GM12878 (cell line): ENCODE results near the gene ASIC3. TPM values are rescaled to one million over a fixed set of nuclear protein-coding genes. Genes with fewer than 3 reads are reported as not detected.

Source experiments
- ATAC-seq: fragments of 200-7000 bp; cut with Tn5 transposase; 3 replicates; pipeline ENCODE4 v1.9.1; 2020; ENCODE audit warnings: mild to moderate bottlenecking, moderate library complexity
- BruUV-seq: library from RNA; stranded (reverse); fragments of 400-500 nt; replicated peaks from 2 replicates; lab custom pipeline; 2021; lab: Mats Ljungman, UMichigan
- CTCF ChIA-PET: fragments of 300-600 bp; sonication (Branson Sonifier 250); formaldehyde crosslinking; extraction: SDS; loops from one replicate; lab custom pipeline; 2021; ENCODE audit warnings: inconsistent platforms; lab: Yijun Ruan, JAX
- POLR2A ChIA-PET: fragments of 350-600 bp; formaldehyde crosslinking; extraction: SDS; loops from one replicate; lab custom pipeline; 2021; ENCODE audit warnings: inconsistent platforms; lab: Charles Lee
- RAD21 ChIA-PET: fragments of 300-600 bp; sonication (Branson Sonifier 250); formaldehyde crosslinking; loops from one replicate; lab custom pipeline; 2023; ENCODE audit warnings: antibody characterized with exemption; ENCODE audit not compliant: unreplicated experiment; lab: Charles Lee
- SMC1A ChIA-PET: fragments of 300-600 bp; sonication (Branson Sonifier 250); formaldehyde crosslinking; loops from one replicate; lab custom pipeline; 2023; ENCODE audit not compliant: unreplicated experiment, uncharacterized antibody; lab: Charles Lee
- DNase-seq: peaks from one replicate; pipeline ENCODE4 v3.0.0-alpha.2; 2011; ENCODE audit warnings: low read depth, low spot score
- FAIRE-seq: peaks from 3 replicates; lab custom pipeline; 2011; peaks lifted over from hg19 to GRCh38; lab: Jason Lieb, UNC
- H2AFZ ChIP-seq: 2 replicates; pipeline ENCODE4 v1.6.0; 2011; ENCODE audit warnings: low read depth, low read length, control low read depth; ENCODE audit not compliant: control insufficient read depth
- H3K27ac ChIP-seq: 2 replicates; pipeline ENCODE4 v1.5.1; 2011; ENCODE audit warnings: control low read depth; ENCODE audit not compliant: control insufficient read depth, insufficient read depth
- H3K27me3 ChIP-seq, 2 experiments: replicated peaks in 1 of 2; 2 replicates each; pipeline versions ENCODE4 v1.6.0 to v1.6.1; 2011; ENCODE audit warnings: low read length in 1 of 2; ENCODE audit not compliant: control insufficient read depth in 2 of 2, insufficient read depth in 2 of 2
- H3K36me3 ChIP-seq, 2 experiments: 2 replicates each; pipeline ENCODE4 v1.5.1; 2011; ENCODE audit warnings: low read length in 1 of 2; ENCODE audit not compliant: control insufficient read depth in 2 of 2, insufficient read depth in 2 of 2
- H3K4me1 ChIP-seq: 2 replicates; pipeline ENCODE4 v1.6.1; 2011; ENCODE audit warnings: mild to moderate bottlenecking, low read length, moderate library complexity, mixed read lengths; ENCODE audit not compliant: control insufficient read depth, insufficient read depth
- H3K4me2 ChIP-seq: 2 replicates; pipeline ENCODE4 v1.6.0; 2011; ENCODE audit warnings: control low read depth; ENCODE audit not compliant: control insufficient read depth, insufficient read depth
- H3K4me3 ChIP-seq: fragments of 200-600 bp; sonication (generic); 2 replicates; pipeline ENCODE4 v1.5.1; 2016
- H3K79me2 ChIP-seq: 2 replicates; pipeline ENCODE4 v1.6.0; 2011; ENCODE audit warnings: low read length; ENCODE audit not compliant: control insufficient read depth, insufficient read depth
- H3K9ac ChIP-seq: 2 replicates; pipeline ENCODE4 v1.8.0; 2011; ENCODE audit warnings: low read length, control low read depth, mixed read lengths; ENCODE audit not compliant: control insufficient read depth, insufficient read depth
- H3K9me3 ChIP-seq: replicated peaks from 3 replicates; pipeline ENCODE4 v1.5.1; 2011; ENCODE audit warnings: mild to moderate bottlenecking, low read length; ENCODE audit not compliant: control insufficient read depth, insufficient read depth
- H4K20me1 ChIP-seq: 2 replicates; pipeline ENCODE4 v1.6.0; 2011; ENCODE audit not compliant: control insufficient read depth, insufficient read depth
- CEBPZ ChIP-seq: fragments of 150-350 bp; IDR thresholded peaks from 2 replicates; pipeline ENCODE4 v1.6.1; 2016; ENCODE audit warnings: low read depth, low read length
- CHD2 ChIP-seq: IDR thresholded peaks from 2 replicates; pipeline ENCODE4 v1.6.1; 2011; ENCODE audit warnings: low read depth, low read length, improper control_type of control experiment, borderline replicate concordance
- IRF5 ChIP-seq: fragments of 450-650 bp; IDR thresholded peaks from 2 replicates; pipeline ENCODE4 v1.6.1; 2017; ENCODE audit warnings: borderline replicate concordance
- POLR2AphosphoS5 ChIP-seq: IDR thresholded peaks from 2 replicates; pipeline ENCODE4 v1.6.1; 2011; ENCODE audit warnings: mild to moderate bottlenecking, low read length, inconsistent platforms
- SRF ChIP-seq, 2 experiments: IDR thresholded peaks; 2 replicates each; pipeline ENCODE4 v1.6.1; 2011; ENCODE audit warnings: low read depth in 2 of 2, low read length in 2 of 2, mild to moderate bottlenecking in 1 of 2, moderate library complexity in 1 of 2
- ZNF687 ChIP-seq: fragments of 450-650 bp; IDR thresholded peaks from 2 replicates; pipeline ENCODE4 v1.6.1; 2017; ENCODE audit warnings: mild to moderate bottlenecking, moderate library complexity
- WGBS: methylation state at CpG from one replicate; pipeline ENCODE4 v1.1.6; 2016; ENCODE audit warnings: low lambda C conversion rate; ENCODE audit not compliant: insufficient replicate concordance, insufficient coverage; ENCODE audit errors: missing lambda C conversion rate; 5-methylcytosine and 5-hydroxymethylcytosine counted together
- in situ Hi-C: fragments of 300-500 bp; cut with MboI; formaldehyde crosslinking; loops from 9 replicates; pipeline ENCODE4 v1.14.3; 2018; ENCODE audit warnings: mixed read lengths
- intact Hi-C: fragments of 100-400 bp; cut with micrococcal nuclease; formaldehyde crosslinking; loops from one replicate; pipeline ENCODE4 v1.14.2; 2022; ENCODE audit not compliant: unreplicated experiment
- polyA plus RNA-seq, 11 experiments: library from polyadenylated mRNA; depleted of rRNA in 4 of 11; unstranded in 6 of 11; stranded (reverse) in 5 of 11; fragments of >200 nt; fragmentation: Nextera tagmentation in 4 of 11; fragmentation: Illumina TruSeq in 1 of 11; extraction: Ambion mirVana in 4 of 11; extraction: Trizol in 1 of 11; gene quantifications; 1 replicate in 1 of 11; 2 replicates in 10 of 11; pipeline versions ENCODE4 v1.2.1 to v1.2.3, GENCODE V29; 2011 to 2016; ENCODE audit warnings: inconsistent platforms in 2 of 11, missing spikeins in 2 of 11, low read depth in 1 of 11
- total RNA-seq, 4 experiments: library from RNA; depleted of rRNA in 3 of 4; stranded (reverse); fragments of >200 nt in 3 of 4; fragmentation: Illumina TruSeq in 1 of 4; extraction: Trizol in 1 of 4; gene quantifications; 2 replicates each; pipeline versions ENCODE4 v1.2.1 to v1.2.3, GENCODE V29; 2013 to 2021
- TF ChIP-seq, protein P1 (sequence below): IDR thresholded peaks from 2 replicates; pipeline ENCODE4 v1.6.1; 2011; ENCODE audit warnings: low read depth, low read length, improper control_type of control experiment, borderline replicate concordance
- TF ChIP-seq, protein P2 (sequence below): fragments of 450-650 bp; formaldehyde crosslinking; IDR thresholded peaks from 2 replicates; pipeline ENCODE4 v1.4.0; 2022; ENCODE audit warnings: mild to moderate bottlenecking, moderate library complexity

Gene ASIC3
- total and polyA plus RNA-seq, 10 of the 15 experiments (the other 5 are each of a cell fraction or from before 2014, with no cell fraction given), result 0.07 to 1.0 (median 0.44) TPM; not detected in 4

DNA sequence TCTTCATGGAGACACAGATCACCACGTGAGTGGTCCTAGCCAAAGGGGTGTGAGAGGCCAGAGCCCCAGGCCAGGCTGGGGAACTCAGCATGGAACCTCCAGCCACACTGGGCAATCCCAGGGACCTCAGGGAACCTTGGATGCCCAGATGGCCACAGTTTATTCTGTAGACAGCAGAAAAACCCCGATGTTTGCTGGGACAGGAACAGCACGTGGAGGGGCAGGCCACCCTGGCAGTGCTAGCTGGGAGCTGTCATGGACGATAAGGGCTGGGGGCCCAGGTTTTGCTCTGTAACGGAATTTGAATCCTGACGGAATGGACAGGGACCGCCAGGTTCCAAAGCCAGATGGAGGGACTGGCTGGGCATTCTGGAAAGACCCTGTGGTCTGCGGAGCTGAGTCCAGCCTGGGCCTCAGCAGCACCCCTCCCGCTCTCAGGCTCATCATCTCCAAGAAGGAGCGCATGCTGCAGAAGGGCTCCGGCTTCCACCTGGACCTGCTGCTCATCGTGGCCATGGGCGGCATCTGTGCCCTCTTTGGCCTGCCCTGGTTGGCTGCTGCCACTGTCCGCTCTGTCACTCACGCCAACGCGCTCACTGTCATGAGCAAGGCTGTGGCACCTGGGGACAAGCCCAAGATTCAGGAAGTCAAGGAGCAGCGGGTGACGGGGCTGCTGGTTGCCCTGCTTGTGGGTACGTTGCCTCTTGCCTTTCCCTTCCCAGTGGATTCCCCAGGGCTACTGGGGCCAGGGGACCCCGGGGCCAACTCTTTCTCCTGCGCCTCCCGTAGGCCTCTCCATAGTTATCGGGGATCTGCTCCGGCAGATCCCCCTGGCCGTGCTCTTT, 26.7 kb downstream of the ASIC3 start:
- Histone ChIP-seq H3K36me3 (peaks cover under 1 to 32% of the 10 kb centered on the region in 2 experiments; a peak in 3 of 4 replicates), H3K27ac (no peak overlapping the region), H3K79me2 (peaks cover 12% of the 10 kb centered on the region), H4K20me1 (no peaks in the 10 kb centered on the region; the same call in 1 of the 2 replicates), H3K4me3 (no peak overlapping the region), H3K4me1 (peaks cover 8% of the 10 kb centered on the region), H3K4me2 (no peak overlapping the region), H3K9me3 (no peaks in the 10 kb centered on the region), H2AFZ (no peak overlapping the region), H3K27me3 (no peaks in the 10 kb centered on the region), H3K9ac (no peak overlapping the region)
- 90% methylated on average over 24 of the region's 26 CpGs for WGBS
- ATAC-seq (no peak), DNase-seq (no peak), FAIRE-seq (no peak)
- RAD21 ChIA-PET, result no interaction called here
- POLR2A ChIA-PET, result no interaction called here
- CTCF ChIA-PET, result no interaction called here
- BruUV-seq, result no TSS peak
- intact Hi-C loops (no loop called here), in situ Hi-C loops (no loop called here)
- SMC1A ChIA-PET, result no interaction called here
- TF ChIP-seq IRF5 (no peak), SRF (IDR thresholded peaks at IDR 0.05; ENCODE audit: low read depth in 2 of 2, low read length in 2 of 2) (no peak), CHD2 (no peak), CEBPZ (no peak), POLR2AphosphoS5 (no peak), ZNF687 (no peak)
- TF ChIP-seq, protein P1, sequence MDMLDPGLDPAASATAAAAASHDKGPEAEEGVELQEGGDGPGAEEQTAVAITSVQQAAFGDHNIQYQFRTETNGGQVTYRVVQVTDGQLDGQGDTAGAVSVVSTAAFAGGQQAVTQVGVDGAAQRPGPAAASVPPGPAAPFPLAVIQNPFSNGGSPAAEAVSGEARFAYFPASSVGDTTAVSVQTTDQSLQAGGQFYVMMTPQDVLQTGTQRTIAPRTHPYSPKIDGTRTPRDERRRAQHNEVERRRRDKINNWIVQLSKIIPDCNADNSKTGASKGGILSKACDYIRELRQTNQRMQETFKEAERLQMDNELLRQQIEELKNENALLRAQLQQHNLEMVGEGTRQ, result no peak
- TF ChIP-seq, protein P2, sequence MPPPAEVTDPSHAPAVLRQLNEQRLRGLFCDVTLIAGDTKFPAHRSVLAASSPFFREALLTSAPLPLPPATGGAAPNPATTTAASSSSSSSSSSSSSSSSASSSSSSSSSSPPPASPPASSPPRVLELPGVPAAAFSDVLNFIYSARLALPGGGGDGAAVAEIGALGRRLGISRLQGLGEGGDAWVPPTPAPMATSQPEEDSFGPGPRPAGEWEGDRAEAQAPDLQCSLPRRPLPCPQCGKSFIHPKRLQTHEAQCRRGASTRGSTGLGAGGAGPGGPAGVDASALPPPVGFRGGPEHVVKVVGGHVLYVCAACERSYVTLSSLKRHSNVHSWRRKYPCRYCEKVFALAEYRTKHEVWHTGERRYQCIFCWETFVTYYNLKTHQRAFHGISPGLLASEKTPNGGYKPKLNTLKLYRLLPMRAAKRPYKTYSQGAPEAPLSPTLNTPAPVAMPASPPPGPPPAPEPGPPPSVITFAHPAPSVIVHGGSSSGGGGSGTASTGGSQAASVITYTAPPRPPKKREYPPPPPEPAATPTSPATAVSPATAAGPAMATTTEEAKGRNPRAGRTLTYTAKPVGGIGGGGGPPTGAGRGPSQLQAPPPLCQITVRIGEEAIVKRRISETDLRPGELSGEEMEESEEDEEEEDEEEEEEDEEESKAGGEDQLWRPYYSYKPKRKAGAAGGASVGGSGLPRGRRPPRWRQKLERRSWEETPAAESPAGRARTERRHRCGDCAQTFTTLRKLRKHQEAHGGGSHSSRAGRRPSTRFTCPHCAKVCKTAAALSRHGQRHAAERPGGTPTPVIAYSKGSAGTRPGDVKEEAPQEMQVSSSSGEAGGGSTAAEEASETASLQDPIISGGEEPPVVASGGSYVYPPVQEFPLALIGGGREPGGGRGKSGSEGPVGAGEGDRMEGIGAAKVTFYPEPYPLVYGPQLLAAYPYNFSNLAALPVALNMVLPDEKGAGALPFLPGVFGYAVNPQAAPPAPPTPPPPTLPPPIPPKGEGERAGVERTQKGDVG, result no peak
